ENCODE measurements around the gene NIPAL3. TPM values are rescaled to one million over a fixed set of nuclear protein-coding genes. Genes with fewer than 3 reads are reported as not detected.

The NIPAL3 gene
- total and polyA plus RNA-seq, 9 donors: 4.4 to 22.3 (median 13.1) TPM

GRCh38 chr1:24465099-24465498, 49.5 kb downstream of the NIPAL3 start:
- TF ChIP-seq CTCF (IDR thresholded peaks at IDR 0.05): no peak
- TF ChIP-seq EP300 (IDR thresholded peaks at IDR 0.05): no peak
- no peak for TF ChIP-seq POLR2A (IDR thresholded peaks at IDR 0.05)
- Histone ChIP-seq H3K4me3 (no peak overlapping the region), H3K4me1 (ENCODE audit: insufficient read depth) (no peaks in the 10 kb centered on the region), H3K9me3 (no peaks in the 10 kb centered on the region), H3K36me3 (no peaks in the 10 kb centered on the region), H3K27ac (no peak overlapping the region), H3K27me3 (no peaks in the 10 kb centered on the region)
- intact Hi-C loops (cut with DNase I): no loop called here
- 78 to 86% (median 80%) methylated on average over 4 of the region's 4 CpGs for WGBS, 3 donors
- no peak for DNase-seq

GRCh38 chr1:24465638-24466037, 50.0 kb downstream of the NIPAL3 start:
- no peaks in the 10 kb centered on the region for H3K27me3 ChIP-seq
- no peak overlapping the region for H3K4me3 ChIP-seq
- intact Hi-C loops (cut with DNase I): no loop called here
- WGBS, 3 donors: 86 to 94% (median 90%) methylated on average over 2 of the region's 2 CpGs
- no peak for TF ChIP-seq POLR2A (IDR thresholded peaks at IDR 0.05)
- no peak for TF ChIP-seq CTCF (IDR thresholded peaks at IDR 0.05)
- no peaks in the 10 kb centered on the region for H3K4me1 ChIP-seq (ENCODE audit: insufficient read depth)
- H3K9me3 ChIP-seq: no peaks in the 10 kb centered on the region
- no peak overlapping the region for H3K27ac ChIP-seq
- H3K36me3 ChIP-seq: no peaks in the 10 kb centered on the region
- no peak for DNase-seq

GRCh38 chr1:24468685-24469316, 53.2 kb downstream of the NIPAL3 start:
- Histone ChIP-seq H3K36me3 (no peaks in the 10 kb centered on the region), H3K4me3 (no peak overlapping the region), H3K27ac (no peak overlapping the region), H3K4me1 (ENCODE audit: insufficient read depth) (no peaks in the 10 kb centered on the region), H3K27me3 (no peaks in the 10 kb centered on the region), H3K9me3 (no peaks in the 10 kb centered on the region)
- 87 to 89% (median 88%) methylated on average over 11 of the region's 11 CpGs for WGBS, 3 donors
- TF ChIP-seq EP300 (IDR thresholded peaks at IDR 0.05): no peak
- TF ChIP-seq POLR2A (IDR thresholded peaks at IDR 0.05): no peak
- no peak for TF ChIP-seq CTCF (IDR thresholded peaks at IDR 0.05)
- intact Hi-C loops (cut with DNase I): no loop called here
- no peak for DNase-seq

- Histone ChIP-seq H3K36me3 (no peaks in the 10 kb centered on the region), H3K27ac (no peak overlapping the region), H3K9me3 (no peaks in the 10 kb centered on the region), H3K27me3 (no peaks in the 10 kb centered on the region), H3K4me3 (no peak overlapping the region), H3K4me1 (ENCODE audit: insufficient read depth) (no peaks in the 10 kb centered on the region)
- WGBS, 3 donors: 93 to 99% (median 98%) methylated on average over 2 of the region's 2 CpGs
- no peak for DNase-seq
- TF ChIP-seq POLR2A (IDR thresholded peaks at IDR 0.05) (no peak), EP300 (IDR thresholded peaks at IDR 0.05) (no peak), CTCF (IDR thresholded peaks at IDR 0.05) (no peak)
- intact Hi-C loops (cut with DNase I): no loop called here
Measured at GRCh38 chr1:24470592-24470991, 55.0 kb downstream of the NIPAL3 start.
